GM18951 (cell line): ENCODE measurements around the gene BHLHE40.
A peak's percentile ranks its signal among the peaks of the same experiment; 100 is the strongest.

Experiments
- POLR2A ChIP-seq: IDR thresholded peaks from 4 replicates; pipeline ENCODE4 v1.6.1; 2011; ENCODE audit warnings: mild to moderate bottlenecking; ENCODE audit not compliant: insufficient read length, insufficient read depth; ENCODE audit errors: extremely low read depth
- in situ Hi-C: fragments of 300-500 bp; cut with MboI; formaldehyde crosslinking; loops from one replicate; pipeline ENCODE4 v1.12.0; 2022; ENCODE audit warnings: low sequenced_read_pairs, mixed read lengths, inconsistent platforms; ENCODE audit not compliant: unreplicated experiment

BHLHE40 gene

DNA sequence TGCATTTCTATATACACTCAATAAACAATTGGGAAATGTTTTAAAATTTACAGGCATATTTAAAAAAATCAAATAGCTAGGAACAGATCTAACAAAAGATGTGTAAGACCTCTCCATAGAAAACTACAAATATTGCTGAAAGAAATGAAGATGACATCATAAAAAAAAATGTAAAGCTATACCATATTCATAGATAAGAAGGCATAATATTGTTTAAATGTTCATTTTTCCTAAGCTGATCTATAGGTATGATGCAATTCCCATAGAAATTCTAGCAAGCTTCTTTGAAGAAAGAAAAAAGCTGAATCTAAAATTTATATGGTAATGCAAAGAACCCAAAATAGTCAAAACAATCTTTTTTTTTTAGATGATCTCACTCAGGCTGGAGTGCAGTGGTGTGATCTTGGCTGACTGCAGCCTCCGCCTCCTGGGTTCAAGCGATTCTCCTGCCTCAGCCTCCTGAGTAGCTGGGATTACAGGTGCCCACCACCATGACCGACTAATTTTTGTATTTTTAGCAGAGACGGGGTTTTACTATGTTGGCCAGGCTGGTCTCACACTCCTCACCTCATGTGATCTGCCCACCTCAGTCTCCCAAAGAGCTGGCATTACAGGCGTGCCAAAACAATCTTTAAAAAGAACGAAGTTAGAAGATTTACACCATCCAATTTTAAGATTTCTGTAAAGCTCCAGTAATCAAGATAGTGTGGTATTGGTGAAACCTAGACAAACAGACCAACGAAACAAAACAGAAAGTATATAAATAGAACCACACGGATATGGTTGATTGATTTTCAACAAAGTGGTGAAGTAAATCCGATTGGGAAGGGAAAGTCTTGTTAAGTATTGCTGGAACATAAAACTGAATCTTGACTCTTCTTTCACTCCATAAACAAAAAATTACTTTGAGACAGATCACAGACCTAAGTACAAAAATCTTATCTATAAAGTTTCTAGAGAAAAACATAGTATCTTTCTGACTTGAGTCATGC lies 6.3 kb upstream of the BHLHE40 start:
- in situ Hi-C loops, result loop anchor here (10.0 kb wide), 1 partner anchor 128 kb away; no protein-coding TSS in a partner anchor
- TF ChIP-seq POLR2A, result no peak

DNA sequence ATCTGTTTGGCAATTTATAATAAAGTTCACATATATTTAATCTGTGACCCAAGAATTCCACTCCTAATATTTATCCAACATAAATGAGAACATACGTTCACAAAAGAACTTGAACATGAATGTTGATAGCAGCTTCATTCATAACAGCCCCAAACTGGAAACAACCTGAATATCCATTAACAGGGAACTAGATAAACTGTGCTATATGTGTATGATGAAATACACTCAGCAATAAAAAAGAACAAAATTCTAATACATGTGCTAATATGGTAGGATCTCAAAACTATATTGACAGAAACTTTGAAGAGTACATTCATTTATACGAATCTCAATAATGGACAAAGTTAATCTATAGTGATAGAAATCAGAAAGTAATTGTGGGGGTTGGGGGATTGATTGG lies 5.1 kb upstream of the BHLHE40 start:
- TF ChIP-seq POLR2A, result no peak
- in situ Hi-C loops, result loop anchor here (10.0 kb wide), 1 partner anchor 129 kb away; no protein-coding TSS in a partner anchor

DNA sequence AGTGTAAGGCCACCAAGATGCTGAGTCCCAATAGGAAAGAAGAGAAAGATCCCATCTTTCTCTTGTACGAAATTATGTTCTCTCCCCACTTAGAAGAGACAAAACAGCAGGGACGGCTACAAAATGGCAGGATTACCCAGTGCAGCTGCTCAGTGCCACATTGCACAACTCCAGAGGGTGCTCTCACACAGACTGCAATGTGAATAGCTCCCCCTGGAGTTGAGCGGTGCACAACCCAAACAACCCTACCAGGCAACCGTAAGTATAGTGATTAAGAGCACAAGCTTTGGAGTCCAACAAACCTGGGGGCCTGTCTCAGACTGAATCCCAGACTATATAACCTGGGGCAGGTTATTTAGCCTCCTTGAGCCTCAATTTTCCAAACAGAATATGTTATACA lies 3.1 kb upstream of the BHLHE40 start:
- in situ Hi-C loops, result loop anchor here (10.0 kb wide), 1 partner anchor 131 kb away; no protein-coding TSS in a partner anchor
- TF ChIP-seq POLR2A, result no peak

DNA sequence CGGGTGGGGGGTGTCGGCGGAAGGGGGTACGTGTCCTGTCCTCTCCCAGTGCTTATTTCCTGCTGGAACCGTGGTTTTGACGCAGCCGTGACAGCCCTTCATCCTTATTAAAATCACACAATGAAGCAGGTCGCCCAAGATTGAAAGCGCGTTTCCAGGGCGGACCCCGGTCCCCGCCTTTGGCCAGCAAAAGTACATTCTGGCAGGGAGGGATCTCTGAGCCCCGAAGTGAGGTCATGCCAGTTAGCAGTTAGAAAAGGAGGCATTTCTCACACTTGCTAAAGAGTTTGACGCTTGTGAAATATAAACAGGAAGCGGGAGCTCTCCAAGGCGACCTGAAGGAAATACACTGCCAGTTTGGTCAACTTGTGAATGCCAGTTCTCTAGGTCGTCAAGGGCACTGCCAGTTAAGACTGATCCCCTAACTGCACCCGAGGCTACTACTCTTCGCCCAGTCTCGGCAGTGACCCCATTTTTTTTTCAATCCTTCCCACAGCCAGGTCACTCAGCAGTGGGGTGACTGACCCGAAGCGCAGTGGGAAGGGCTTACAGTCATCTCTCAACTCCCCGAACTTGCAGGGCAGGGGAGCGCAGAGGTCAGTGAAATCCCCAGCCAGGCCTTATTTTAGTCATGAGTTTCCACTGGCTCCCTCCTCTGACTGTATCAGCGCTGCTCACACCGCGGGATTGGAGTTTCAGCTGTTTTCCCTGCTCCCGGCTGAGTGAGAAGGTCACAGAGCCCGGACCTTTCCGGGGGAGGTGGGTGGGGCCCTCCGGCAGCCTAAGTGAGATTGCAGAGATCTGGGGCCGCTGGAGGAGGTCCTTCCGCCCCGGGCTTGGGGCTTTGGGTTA lies 2.0 kb upstream of the BHLHE40 start:
- in situ Hi-C loops, result loop anchor here (10.0 kb wide), 1 partner anchor 132 kb away; no protein-coding TSS in a partner anchor
- TF ChIP-seq POLR2A, result peak; percentile 25

DNA sequence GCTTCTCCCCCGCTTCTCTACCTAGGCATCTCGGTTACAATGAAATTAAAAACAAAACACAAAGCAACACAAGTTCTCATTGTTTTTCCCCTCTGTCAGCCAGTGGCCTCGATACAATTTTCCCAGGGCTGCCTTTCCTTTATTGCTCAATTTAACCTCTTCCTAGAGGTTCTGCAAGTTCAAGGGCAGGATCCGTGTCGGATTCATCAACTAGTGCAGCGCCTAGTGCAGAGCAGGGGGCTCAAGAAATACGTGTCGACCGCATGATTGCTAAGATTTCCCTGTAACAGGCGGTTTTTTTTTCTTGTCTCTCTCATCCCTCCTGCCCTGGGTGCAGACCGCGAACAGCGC lies 1.4 kb upstream of the BHLHE40 start:
- TF ChIP-seq POLR2A, result no peak
- in situ Hi-C loops, result loop anchor here (10.0 kb wide), 1 partner anchor 133 kb away; no protein-coding TSS in a partner anchor

DNA sequence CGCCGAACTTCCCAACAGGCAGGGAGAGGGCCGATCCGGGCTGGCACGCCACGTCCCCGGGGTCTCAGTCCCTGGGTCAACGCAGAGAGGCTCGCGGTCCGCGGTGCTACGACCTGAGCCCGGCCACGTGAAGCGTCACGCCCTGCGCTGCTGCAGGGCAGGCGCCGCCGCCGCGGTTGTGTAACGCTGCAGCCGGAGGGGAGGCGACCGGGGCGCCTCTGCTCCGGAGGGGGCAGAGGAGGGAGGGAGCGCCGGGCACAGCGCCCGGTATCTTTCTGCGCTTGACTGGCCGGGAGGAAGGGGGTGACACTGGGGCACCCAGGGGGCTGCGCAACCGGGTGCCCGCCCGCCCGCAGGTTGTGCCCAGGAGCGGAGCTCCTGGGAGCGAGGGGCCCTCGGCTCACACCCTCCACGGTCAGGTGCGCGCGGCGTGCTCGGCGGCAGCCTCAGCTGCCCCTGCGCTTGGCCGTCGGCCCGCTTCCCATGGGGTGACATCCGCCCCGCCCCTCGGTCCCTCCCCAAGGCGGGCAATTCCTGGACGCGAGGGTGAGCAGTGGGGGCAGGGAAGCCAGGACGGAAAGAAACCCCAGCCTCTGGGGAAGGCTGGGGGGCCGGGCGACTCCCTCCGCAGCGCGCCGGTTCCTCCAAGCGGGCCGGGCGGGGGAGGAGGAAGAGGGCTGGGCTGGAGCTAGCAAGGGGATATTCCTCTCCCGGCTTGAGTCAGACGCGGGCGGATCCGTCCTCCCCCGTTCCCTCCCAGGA lies 852 bp upstream of the BHLHE40 start:
- TF ChIP-seq POLR2A, result peak; percentile 88
- in situ Hi-C loops, result loop anchor here (10.0 kb wide), 1 partner anchor 134 kb away; no protein-coding TSS in a partner anchor

DNA sequence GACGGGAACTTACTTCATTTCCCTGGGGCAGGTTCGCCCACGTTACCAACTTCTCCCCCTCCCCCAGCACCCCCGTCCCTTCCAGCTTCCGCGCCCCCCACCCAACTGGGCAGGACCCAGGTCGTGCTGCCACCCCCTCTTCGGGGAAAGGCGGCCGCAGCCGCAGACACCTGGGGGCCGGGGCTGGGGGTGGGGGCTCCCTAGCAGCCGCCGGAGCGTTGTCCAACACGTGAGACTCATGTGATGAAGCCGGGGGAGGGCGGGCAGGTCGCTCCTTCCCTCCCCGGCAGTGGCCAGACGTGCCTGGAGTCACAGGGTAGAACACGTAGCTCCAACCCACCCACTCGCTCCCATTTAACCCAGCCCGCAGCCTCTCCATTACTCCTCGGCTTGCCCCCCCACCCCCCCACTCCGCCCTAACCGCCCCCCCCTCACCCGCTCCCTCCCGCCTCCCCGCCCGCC lies 240 bp upstream of the BHLHE40 start:
- in situ Hi-C loops, result loop anchor here (10.0 kb wide), 1 partner anchor 134 kb away; no protein-coding TSS in a partner anchor
- TF ChIP-seq POLR2A, result no peak

DNA sequence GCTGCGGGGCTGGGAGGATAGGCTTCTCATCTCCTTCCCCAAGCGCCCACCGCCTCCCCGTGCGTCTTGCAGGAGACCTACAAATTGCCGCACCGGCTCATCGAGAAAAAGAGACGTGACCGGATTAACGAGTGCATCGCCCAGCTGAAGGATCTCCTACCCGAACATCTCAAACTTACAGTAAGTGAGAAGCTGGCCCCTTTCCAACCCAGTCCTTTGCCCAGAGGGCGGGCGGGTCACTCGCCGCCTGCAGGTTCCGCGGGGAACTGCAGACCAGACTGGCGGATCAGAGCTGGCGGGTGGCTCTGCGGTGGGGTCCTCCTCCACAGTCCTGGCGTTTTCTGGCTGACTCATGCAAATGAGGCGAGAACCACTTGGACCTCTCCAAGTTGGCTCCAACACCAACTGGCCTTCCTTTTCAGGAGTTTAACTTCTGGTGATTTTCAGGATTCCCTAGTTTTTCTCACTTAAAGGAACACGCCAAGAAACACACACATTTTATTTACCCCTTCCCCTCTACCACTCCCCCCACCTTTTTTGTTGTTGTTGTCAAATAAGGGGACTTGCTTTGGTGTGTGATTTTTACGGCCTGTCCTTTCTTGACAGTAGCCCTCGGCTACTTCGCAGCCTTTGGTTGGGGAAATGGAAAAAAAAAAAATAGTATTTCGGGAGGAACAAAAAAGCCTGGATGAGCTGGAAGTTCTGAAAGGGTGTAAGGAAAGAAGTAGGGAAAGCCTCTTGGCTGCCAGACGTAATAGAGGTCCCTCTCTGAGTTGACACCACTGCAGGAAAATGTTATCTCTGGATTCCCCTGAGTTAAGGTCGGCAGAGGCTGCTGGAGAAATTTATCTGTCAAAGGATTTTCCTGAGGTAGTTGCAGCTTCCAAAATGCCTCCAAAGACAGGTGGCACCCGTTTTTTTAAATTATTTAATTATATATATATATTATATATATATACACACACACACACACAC lies 1.3 kb downstream of the BHLHE40 start:
- in situ Hi-C loops, result no loop called here
- peak; percentile 46 for TF ChIP-seq POLR2A

DNA sequence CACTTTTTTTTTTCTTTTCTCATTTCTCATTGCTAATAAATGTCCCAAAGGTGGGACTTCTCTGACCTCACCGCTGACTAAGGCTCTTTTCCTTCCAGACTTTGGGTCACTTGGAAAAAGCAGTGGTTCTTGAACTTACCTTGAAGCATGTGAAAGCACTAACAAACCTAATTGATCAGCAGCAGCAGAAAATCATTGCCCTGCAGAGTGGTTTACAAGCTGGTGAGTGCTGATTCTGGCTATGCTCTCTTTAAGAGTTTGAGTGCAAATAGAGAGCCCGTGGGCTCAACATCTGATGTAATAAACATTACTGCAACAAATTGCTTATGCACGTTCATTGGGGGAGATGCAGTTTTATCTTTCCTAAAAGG lies 2.0 kb downstream of the BHLHE40 start:
- TF ChIP-seq POLR2A, result no peak
- in situ Hi-C loops, result no loop called here

DNA sequence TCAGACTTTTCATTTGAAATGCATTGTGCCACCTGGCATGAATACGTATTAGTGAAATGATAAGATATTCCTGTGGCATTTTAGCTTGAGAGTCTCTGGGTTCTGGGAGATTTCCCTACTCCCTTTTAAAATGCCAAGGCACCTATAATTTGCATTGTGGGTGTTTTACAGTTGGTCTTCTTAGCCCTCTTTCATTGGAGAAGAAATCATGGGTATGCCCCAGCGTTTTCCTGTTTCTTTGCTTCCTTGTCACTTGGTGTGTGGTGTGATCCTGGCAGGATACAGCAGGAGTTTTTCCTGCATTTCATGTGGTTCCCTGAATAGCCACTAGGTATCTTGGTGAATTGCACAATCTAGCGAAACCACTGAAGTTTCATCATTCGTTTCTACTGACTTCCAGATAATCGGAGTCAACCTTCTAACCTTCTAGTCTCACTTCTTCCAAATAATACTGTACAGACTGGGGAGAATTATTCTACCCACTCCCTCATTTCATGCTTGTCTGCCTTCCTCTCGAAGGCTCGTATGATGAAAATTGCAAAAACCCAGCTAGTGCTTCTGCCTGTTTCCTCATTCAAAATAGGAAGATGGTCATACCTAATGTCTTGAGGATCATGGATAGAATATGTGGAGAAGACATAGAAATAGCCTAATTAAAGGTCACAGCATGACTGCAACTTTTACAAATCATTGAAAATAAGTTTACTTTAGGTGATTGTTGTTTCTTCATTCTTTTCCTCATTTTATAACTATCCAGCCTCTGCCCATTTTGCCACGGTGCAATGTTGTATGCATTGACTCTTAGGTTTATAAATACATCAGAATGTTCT lies 2.6 kb downstream of the BHLHE40 start:
- in situ Hi-C loops, result no loop called here
- TF ChIP-seq POLR2A, result no peak
